GM13977 (cell line): Measurements from ENCODE around the gene PDZRN4.

Experiments used
- DNase-seq: peaks from one replicate; pipeline ENCODE4 v3.0.0; 2012; ENCODE audit warnings: low spot score
- in situ Hi-C: fragments of 300-500 bp; cut with MboI; formaldehyde crosslinking; loops from one replicate; pipeline ENCODE4 v1.12.0; 2022; ENCODE audit warnings: low sequenced_read_pairs, low pct_unique_long_range_greater_than_20kb, mixed read lengths, inconsistent platforms; ENCODE audit not compliant: unreplicated experiment
- TF ChIP-seq, protein P1 (sequence below): IDR thresholded peaks from 2 replicates; pipeline ENCODE4 v1.5.1; 2012; ENCODE audit warnings: mild to moderate bottlenecking, control low read depth; ENCODE audit not compliant: insufficient read depth; ENCODE audit errors: extremely low read depth, missing control alignments

Gene PDZRN4

DNA sequence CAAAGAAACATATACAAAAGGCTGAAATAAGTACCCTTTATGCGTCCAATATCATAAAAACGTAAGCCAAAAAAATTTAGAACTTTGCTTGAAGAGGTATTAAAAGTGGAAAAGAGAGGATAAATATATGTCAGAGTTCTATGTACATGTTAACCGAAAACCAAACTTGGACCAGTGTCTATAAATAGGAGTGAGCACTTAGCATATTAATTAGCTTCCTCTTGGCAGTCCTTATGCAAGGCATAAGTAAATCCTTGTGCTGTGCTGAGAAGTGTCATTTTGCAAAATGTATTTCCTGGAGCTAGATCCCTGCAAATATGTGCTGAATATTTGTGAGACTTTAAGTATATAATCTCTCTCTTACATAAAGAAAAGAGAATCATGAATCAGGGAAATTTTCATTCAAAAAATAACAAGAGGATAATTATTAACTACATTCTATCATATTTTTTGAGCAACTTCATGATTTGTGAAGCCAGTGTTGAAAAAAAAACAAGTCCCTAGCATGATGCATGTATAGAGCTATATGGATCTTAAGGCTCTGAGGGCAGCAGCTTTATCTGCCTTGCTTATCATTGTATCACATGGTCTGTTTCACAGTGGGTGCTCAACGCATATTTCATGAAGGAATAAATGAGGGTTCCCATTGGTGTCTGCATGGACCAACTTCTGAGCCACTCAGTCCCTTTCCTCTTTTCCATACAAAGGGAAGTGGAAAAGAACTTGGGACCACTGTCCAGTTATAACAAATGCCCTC, 326.1 kb downstream of the PDZRN4 start:
- TF ChIP-seq, protein P1, sequence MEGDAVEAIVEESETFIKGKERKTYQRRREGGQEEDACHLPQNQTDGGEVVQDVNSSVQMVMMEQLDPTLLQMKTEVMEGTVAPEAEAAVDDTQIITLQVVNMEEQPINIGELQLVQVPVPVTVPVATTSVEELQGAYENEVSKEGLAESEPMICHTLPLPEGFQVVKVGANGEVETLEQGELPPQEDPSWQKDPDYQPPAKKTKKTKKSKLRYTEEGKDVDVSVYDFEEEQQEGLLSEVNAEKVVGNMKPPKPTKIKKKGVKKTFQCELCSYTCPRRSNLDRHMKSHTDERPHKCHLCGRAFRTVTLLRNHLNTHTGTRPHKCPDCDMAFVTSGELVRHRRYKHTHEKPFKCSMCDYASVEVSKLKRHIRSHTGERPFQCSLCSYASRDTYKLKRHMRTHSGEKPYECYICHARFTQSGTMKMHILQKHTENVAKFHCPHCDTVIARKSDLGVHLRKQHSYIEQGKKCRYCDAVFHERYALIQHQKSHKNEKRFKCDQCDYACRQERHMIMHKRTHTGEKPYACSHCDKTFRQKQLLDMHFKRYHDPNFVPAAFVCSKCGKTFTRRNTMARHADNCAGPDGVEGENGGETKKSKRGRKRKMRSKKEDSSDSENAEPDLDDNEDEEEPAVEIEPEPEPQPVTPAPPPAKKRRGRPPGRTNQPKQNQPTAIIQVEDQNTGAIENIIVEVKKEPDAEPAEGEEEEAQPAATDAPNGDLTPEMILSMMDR: no peak
- in situ Hi-C loops: no loop called here
- DNase-seq: no peak

DNA sequence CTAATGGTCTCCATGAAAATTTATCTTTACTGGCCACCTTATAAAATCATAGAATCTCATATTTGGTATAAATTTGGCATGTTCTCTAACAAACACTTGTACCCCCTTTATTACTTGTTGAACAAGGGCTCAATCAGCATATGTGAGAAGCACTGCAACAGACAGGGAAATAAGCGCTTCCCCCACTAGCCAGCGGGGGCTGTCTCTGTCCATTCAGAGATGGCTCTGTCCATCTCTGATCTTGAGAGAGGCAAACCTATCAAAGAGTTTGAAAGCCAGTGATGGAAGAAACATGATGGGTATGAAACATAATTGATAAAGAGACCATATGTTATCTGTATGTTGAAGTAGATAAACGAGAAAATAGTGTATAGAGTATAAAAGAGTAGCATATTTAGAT, 326.8 kb downstream of the PDZRN4 start:
- DNase-seq: no peak
- in situ Hi-C loops: no loop called here
- TF ChIP-seq, protein P1: no peak

DNA sequence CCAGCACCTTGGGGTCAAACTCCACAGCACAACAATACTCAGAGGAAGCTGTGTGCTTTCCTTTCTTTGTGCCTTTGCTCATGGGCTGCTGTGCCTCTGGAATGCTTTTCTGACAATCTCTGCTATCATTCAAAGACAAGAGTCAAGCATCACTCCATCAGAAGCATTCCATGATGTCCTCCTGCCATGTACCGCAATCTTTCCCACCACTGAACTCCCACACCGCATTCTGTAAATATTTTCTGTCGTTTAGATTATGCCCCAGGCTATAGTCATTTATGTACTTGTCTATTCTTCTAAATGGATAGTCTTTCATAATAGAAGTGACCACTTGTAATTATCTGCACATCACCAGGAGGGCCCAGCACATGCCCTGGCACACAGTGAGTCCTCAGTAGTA, 327.8 kb downstream of the PDZRN4 start:
- TF ChIP-seq, protein P1: no peak
- no peak for DNase-seq
- in situ Hi-C loops: no loop called here

DNA sequence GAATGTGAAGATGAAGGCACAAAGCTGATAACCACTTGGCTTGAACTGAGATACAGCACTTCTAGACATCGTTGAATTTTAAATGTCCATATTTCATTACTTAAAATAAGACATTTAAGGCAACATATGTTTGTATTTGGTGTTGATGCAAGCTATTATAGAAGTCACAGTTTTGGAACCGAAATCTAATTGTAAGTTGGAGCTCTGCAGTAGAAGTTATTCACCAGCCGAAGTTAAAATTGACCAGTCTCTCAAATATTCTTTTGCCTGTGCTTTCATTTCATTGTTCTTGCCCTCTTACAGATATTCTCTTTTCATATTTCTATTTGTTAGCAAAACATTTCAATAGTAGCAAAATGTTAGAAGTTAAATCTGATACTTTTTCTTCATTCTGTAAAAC, 332.7 kb downstream of the PDZRN4 start:
- no peak for DNase-seq
- in situ Hi-C loops: no loop called here
- TF ChIP-seq, protein P1: no peak

DNA sequence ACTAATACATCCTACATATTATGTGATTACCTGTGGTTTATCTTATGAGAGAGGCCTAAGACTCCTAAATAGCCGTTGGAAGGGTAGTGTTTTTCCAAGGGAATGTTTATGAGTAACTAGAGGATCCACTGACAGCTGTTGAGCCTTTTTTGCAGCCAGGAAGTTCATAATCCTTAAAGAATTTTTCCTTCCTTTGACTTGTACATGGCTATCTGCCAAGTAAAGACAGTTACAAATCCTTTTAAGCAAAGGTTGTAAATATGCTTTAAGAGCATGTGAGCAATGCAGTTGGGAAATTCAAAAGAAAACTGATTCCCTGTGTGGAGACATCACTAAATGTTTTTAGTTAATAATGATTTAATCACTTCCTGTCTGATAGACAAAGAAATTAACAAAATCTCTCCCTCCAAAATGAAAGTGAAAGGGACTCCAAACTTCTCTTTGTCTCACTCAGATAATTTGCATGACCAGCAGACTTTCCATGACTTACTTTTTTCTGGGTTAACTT, 333.8 kb downstream of the PDZRN4 start:
- TF ChIP-seq, protein P1: no peak
- in situ Hi-C loops: no loop called here
- DNase-seq: peak; percentile 14

DNA sequence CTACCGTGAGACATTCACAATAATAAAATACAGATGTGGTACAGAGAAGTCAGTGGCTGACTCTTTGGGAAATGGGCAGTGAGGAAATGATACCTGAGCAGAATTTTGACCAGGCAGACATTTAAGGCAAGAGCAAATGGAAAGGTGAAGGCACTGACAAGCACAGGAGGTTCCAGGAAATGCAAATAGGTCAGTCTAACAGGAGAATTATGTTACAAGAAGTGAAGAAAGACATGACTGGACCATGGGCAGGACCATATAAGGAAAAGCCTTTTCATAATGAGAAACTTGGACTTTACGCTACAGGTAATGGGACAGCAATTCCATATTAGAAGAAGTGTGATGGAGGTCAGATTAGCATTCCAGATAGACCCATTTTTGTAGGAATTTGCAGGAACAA, 338.9 kb downstream of the PDZRN4 start:
- in situ Hi-C loops: no loop called here
- TF ChIP-seq, protein P1: no peak

More for the DNA sequence above, 338.9 kb downstream of the PDZRN4 start:
- DNase-seq: no peak
